A673 (cell line): ENCODE results near the gene MPRIP. TPM values are rescaled to one million over a fixed set of nuclear protein-coding genes. Genes with fewer than 3 reads are reported as not detected.

ENCODE experiments used
- BruUV-seq: library from RNA; stranded (reverse); fragments of 400-500 nt; replicated peaks from 2 replicates; lab custom pipeline; 2021; lab: Mats Ljungman, UMichigan
- CTCF ChIA-PET: fragments of 300-600 bp; sonication (Branson Sonifier 250); formaldehyde crosslinking; loops from one replicate; lab custom pipeline; 2022; ENCODE audit warnings: antibody characterized with exemption; lab: Charles Lee
- POLR2A ChIA-PET: fragments of 300-600 bp; sonication (Branson Sonifier 250); formaldehyde crosslinking; loops from one replicate; lab custom pipeline; 2022; ENCODE audit warnings: antibody characterized with exemption; ENCODE audit not compliant: low non-redundant PET; lab: Charles Lee
- DNase-seq: peaks from one replicate; pipeline ENCODE4 v3.0.0-alpha.2; 2015; ENCODE audit warnings: low spot score
- H3K27ac ChIP-seq: fragments of 200-600 bp; sonication (generic); 2 replicates; pipeline ENCODE4 v1.5.1; 2016; ENCODE audit warnings: mixed run types, low read depth, mild to moderate bottlenecking, mixed read lengths, antibody characterized with exemption, low read length; ENCODE audit not compliant: poor library complexity, severe bottlenecking
- H3K27me3 ChIP-seq: fragments of 200-600 bp; sonication (generic); replicated peaks from 2 replicates; pipeline ENCODE4 v1.6.1; 2017; ENCODE audit warnings: mixed run types, low read depth, mild to moderate bottlenecking, mixed read lengths, antibody characterized with exemption, low read length; ENCODE audit not compliant: insufficient read depth, poor library complexity
- H3K36me3 ChIP-seq: fragments of 200-600 bp; sonication (generic); 2 replicates; pipeline ENCODE4 v1.6.1; 2016; ENCODE audit warnings: mixed run types, mild to moderate bottlenecking, mixed read lengths, antibody characterized with exemption, low read length; ENCODE audit not compliant: insufficient read depth, poor library complexity, severe bottlenecking
- H3K4me1 ChIP-seq: fragments of 200-600 bp; sonication (generic); 2 replicates; pipeline ENCODE4 v1.6.1; 2017; ENCODE audit warnings: mixed run types, mild to moderate bottlenecking, mixed read lengths, antibody characterized with exemption, low read length; ENCODE audit not compliant: insufficient read depth, poor library complexity, severe bottlenecking
- H3K4me3 ChIP-seq: fragments of 200-600 bp; sonication (generic); 2 replicates; pipeline ENCODE4 v1.5.1; 2016; ENCODE audit warnings: low read depth, mixed run types, mild to moderate bottlenecking, mixed read lengths, low read length; ENCODE audit not compliant: poor library complexity, severe bottlenecking
- H3K9me3 ChIP-seq: fragments of 200-600 bp; sonication (generic); 2 replicates; pipeline ENCODE4 v1.6.1; 2016; ENCODE audit warnings: mixed run types, low read depth, mild to moderate bottlenecking, mixed read lengths, antibody characterized with exemption, low read length; ENCODE audit not compliant: poor library complexity, severe bottlenecking
- CTCF ChIP-seq: fragments of 300-800, 200-600 bp; sonication (generic); conservative IDR thresholded peaks from 2 replicates; pipeline ENCODE4 v1.5.1; 2017; ENCODE audit warnings: low read depth, mild to moderate bottlenecking, antibody characterized with exemption, low read length, moderate library complexity, mixed read lengths
- EZH2 ChIP-seq: fragments of 200-600 bp; sonication (generic); IDR thresholded peaks from 2 replicates; pipeline ENCODE4 v1.6.1; 2017; ENCODE audit warnings: borderline replicate concordance, low read depth, mild to moderate bottlenecking, mixed read lengths, antibody characterized with exemption, low read length; ENCODE audit not compliant: poor library complexity, severe bottlenecking
- intact Hi-C: fragments of 100-400 bp; cut with micrococcal nuclease; formaldehyde crosslinking; loops from one replicate; pipeline ENCODE4 v1.10.0; 2022; ENCODE audit not compliant: unreplicated experiment
- total RNA-seq: library from RNA; stranded (reverse); gene quantifications from 2 replicates; pipeline ENCODE4 v1.2.3, GENCODE V29; 2021

Gene MPRIP
- total RNA-seq, 1 experiment from 2014 or later = 290 TPM

- intact Hi-C loops = loop anchor here (5.0 kb wide), 1 partner anchor 51 kb away; no protein-coding TSS in a partner anchor
- peaks cover 52% of the 10 kb centered on the region for H3K36me3 ChIP-seq
- no peaks in the 10 kb centered on the region for H3K4me1 ChIP-seq
- no peak overlapping the region for H3K4me3 ChIP-seq
- H3K27ac ChIP-seq = no peak overlapping the region
- DNase-seq = no peak
- H3K9me3 ChIP-seq = no peaks in the 10 kb centered on the region
- POLR2A ChIA-PET = no interaction called here
- H3K27me3 ChIP-seq = no peaks in the 10 kb centered on the region
- no TSS peak for BruUV-seq
- TF ChIP-seq CTCF (no peak), EZH2 (no peak)
- CTCF ChIA-PET = no interaction called here
These were observed 174.0 kb downstream of the MPRIP start for GRCh38 chr17:17216236-17216635.

DNA sequence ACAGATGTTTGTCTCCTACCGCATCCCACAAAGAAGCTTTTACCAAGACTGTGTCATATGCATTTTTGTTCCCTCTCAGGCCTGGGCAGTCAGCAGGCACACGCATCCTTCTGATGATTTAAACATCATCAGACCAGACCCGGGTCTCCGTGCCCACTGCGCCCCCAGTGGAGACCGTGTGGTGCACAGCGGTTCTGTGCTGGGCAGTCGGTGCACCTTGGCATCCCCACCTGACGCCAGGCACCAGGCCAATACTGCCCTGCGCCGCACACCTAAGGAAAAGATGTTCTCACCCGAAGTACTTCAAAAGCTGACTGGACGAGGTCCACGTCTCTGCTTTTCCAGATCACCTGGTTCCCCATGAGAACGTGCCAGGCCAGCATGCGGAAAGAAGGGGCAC, 174.5 kb downstream of the MPRIP start:
- CTCF ChIA-PET = no interaction called here
- intact Hi-C loops = loop anchor here (5.0 kb wide), 1 partner anchor 51 kb away; no protein-coding TSS in a partner anchor
- Histone ChIP-seq H3K9me3 (no peaks in the 10 kb centered on the region), H3K27me3 (no peaks in the 10 kb centered on the region), H3K4me3 (no peak overlapping the region), H3K27ac (no peak overlapping the region), H3K4me1 (no peaks in the 10 kb centered on the region), H3K36me3 (peaks cover 56% of the 10 kb centered on the region)
- no peak for DNase-seq
- no TSS peak for BruUV-seq
- no peak for TF ChIP-seq EZH2
- POLR2A ChIA-PET = no interaction called here

GRCh38 chr17:17217995-17218394, 175.7 kb downstream of the MPRIP start:
- DNase-seq = no peak
- POLR2A ChIA-PET = no interaction called here
- Histone ChIP-seq H3K4me1 (no peaks in the 10 kb centered on the region), H3K27ac (no peak overlapping the region), H3K4me3 (no peak overlapping the region), H3K27me3 (no peaks in the 10 kb centered on the region), H3K36me3 (peaks cover 58% of the 10 kb centered on the region), H3K9me3 (no peaks in the 10 kb centered on the region)
- no TSS peak for BruUV-seq
- intact Hi-C loops = loop anchor here (5.0 kb wide), 1 partner anchor 49 kb away; no protein-coding TSS in a partner anchor
- CTCF ChIA-PET = no interaction called here
- no peak for TF ChIP-seq EZH2
- no peak for TF ChIP-seq CTCF

DNA sequence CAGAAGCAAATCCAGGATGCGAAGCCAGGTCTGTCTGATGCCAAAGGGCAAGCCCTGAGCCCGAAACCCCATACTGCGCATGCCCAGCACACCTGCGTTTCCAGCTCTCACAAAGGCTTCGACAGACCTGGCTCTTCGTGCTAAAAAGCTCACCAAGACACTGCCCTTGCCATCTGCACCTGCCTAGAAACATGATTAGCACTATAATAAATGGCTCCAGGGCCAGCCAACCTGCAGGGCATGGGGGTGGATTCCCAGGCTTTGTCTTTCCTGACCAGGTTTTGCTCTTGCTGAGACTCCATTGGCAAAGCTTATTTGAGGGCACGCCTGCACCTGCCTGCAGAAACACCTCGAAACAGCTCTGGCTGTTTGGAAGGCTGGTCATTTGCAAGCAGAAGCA, 178.3 kb downstream of the MPRIP start:
- H3K9me3 ChIP-seq = no peaks in the 10 kb centered on the region
- H3K27me3 ChIP-seq = no peaks in the 10 kb centered on the region
- BruUV-seq = no TSS peak
- no peaks in the 10 kb centered on the region for H3K4me1 ChIP-seq
- intact Hi-C loops = no loop called here
- peaks cover 55% of the 10 kb centered on the region for H3K36me3 ChIP-seq
- no peak overlapping the region for H3K4me3 ChIP-seq
- no peak for TF ChIP-seq EZH2
- no peak for TF ChIP-seq CTCF
- ChIA-PET POLR2A (no interaction called here), CTCF (no interaction called here)
- H3K27ac ChIP-seq = no peak overlapping the region
- DNase-seq = no peak
